UCSD-AML1 (cell line): ENCODE data around the gene SEMA5A.

Source experiments
- DNase-seq: peaks from one replicate; lab custom pipeline; 2025; ENCODE audit not compliant: unreplicated experiment; lab: John Stamatoyannopoulos, UW

Gene SEMA5A, protein sequence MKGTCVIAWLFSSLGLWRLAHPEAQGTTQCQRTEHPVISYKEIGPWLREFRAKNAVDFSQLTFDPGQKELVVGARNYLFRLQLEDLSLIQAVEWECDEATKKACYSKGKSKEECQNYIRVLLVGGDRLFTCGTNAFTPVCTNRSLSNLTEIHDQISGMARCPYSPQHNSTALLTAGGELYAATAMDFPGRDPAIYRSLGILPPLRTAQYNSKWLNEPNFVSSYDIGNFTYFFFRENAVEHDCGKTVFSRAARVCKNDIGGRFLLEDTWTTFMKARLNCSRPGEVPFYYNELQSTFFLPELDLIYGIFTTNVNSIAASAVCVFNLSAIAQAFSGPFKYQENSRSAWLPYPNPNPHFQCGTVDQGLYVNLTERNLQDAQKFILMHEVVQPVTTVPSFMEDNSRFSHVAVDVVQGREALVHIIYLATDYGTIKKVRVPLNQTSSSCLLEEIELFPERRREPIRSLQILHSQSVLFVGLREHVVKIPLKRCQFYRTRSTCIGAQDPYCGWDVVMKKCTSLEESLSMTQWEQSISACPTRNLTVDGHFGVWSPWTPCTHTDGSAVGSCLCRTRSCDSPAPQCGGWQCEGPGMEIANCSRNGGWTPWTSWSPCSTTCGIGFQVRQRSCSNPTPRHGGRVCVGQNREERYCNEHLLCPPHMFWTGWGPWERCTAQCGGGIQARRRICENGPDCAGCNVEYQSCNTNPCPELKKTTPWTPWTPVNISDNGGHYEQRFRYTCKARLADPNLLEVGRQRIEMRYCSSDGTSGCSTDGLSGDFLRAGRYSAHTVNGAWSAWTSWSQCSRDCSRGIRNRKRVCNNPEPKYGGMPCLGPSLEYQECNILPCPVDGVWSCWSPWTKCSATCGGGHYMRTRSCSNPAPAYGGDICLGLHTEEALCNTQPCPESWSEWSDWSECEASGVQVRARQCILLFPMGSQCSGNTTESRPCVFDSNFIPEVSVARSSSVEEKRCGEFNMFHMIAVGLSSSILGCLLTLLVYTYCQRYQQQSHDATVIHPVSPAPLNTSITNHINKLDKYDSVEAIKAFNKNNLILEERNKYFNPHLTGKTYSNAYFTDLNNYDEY

GRCh38 chr5:9545992-9546851 lies at the start of gene SEMA5A:
TSS of gene SEMA5A (minus strand) at chr5:9546075. CDS start at chr5:9379946, 166,129 bp downstream.
- DNase-seq, result no peak

GRCh38 chr5:9594913-9595312 lies 49.0 kb upstream of the SEMA5A start:
- no peak for DNase-seq

DNA sequence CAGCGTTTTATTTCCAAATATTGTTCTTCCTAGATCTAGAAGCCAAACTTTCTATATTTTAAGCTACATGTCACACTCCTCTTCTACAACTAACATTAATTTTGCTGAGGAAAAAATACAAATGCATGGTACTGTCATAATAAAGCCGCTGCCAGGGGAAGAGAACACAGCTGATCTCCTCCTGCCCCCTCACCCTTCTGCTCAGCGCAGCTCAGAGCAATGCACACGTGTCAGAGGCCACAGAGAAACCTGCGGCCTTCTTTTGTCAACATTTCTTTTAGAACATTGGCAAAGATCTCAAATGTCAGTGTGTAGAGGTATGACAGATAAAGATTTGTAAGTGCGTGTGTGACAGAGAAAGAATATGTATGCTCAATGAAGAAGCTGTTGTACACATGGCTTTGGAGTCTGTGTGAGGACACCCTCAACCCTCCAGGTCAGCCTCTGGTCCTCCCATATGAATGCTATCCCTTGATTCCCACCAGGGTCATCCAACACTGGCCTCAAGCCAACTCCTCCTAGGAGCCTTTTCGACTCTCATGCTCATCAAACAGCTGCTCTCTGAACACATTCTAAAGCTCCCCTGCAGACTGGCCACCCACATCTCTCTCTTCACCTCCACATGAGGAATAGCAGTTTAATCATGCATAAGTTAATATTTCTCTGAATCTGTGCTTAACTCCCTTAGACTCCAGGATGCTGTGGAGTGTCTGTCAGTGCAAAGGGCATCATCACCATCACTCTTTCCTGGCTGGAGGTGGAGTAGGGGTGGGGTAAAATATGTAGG lies 43.4 kb upstream of the SEMA5A start:
- no peak for DNase-seq

- no peak for DNase-seq
Measured at GRCh38 chr5:9588254-9588653, 42.4 kb upstream of the SEMA5A start.

DNA sequence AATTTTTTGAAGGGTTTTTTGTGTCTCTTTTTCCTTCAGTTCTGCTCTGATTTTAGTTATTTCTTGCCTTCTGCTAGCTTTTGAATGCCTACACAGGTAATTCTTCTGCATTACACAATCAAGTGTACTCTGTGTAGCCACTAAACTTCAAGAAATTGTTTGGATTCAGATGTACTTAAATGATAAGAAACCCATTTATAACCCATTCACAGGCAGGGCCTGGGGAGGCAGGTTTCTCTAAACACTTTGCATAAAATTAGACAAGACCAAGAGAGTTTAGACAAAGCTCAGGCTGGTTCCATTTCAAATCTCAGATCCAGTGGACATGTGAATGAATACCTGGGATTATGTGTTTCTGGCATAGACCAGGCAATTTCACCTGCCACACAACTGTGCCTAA lies 41.3 kb upstream of the SEMA5A start:
- no peak for DNase-seq

DNA sequence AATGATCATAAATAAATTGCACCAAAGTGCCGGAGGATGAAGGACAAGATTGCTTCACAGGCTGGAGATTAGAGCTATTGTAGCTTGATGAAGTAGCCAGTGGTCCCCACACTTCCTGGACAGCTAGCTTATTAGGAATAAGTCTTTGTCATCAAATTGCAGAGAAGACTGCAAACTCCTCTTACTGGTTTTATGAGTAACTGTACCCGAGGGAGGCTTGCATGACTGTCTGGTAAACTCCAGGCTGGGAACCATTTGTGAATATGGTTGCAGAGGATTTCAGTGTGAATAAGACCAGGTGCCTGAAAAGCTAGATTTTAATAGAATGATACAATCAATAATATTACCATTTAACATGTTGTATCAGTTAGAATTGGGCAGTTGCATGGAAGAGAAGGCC lies 36.5 kb upstream of the SEMA5A start:
- no peak for DNase-seq

DNA sequence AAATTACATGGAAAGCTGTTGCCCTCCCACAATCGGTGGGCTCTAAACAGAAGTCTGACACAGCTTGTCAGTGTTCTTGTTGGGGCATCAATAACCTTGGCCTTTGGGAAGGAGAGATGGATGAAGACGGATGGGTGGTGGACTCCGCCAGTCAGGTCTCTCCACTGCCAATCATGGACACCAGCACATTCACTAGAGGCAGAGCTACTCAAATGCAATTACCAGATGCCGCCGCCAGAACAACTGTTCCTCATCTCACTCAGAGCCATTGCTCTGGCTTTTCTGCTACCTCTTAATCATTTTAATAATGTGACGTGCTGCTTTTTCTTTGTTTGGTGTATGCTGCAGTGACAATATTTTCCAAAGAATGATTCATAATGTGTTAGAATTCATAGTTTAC lies 27.9 kb upstream of the SEMA5A start:
- no peak for DNase-seq

GRCh38 chr5:9572246-9572645 lies 26.4 kb upstream of the SEMA5A start:
- no peak for DNase-seq

DNA sequence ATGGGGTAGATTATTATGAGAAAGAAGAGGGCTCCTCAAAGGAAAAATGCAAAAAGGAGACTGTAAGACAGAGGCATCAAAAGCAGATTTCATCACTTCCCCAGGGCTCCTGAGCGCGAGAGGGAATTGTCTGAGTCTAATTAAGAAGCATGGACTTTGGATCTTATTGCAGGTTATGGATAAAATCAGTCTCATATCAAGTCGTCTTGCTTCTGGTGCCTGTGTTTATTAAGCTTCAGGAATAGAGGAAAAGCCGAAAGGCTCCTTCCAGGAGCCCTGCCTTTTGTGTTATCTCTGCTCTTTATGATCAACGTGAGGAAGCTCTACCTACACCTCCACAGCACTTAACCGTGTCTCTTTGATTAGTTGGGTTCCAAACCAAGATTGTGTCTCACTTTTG lies 25.0 kb upstream of the SEMA5A start:
- no peak for DNase-seq

DNA sequence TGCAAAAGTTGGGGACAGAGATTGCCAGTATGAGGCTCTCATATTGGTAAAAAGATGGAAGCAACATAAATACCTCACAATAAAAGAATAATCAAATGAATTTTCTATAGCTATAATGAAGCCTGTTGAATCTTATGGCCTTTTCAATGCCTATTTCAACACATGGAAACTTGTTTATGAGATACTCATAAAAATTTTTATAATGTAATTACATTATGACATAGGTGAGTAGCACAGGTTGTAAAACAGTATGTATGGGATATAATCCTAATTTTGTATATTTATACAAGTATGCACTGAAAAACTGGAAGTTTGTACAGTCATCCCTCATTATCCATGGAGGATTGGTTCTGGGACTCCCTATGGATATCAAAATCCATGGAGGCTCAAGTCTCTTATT lies 21.2 kb upstream of the SEMA5A start:
- DNase-seq, result no peak

GRCh38 chr5:9564752-9565151 lies 18.9 kb upstream of the SEMA5A start:
- no peak for DNase-seq

DNA sequence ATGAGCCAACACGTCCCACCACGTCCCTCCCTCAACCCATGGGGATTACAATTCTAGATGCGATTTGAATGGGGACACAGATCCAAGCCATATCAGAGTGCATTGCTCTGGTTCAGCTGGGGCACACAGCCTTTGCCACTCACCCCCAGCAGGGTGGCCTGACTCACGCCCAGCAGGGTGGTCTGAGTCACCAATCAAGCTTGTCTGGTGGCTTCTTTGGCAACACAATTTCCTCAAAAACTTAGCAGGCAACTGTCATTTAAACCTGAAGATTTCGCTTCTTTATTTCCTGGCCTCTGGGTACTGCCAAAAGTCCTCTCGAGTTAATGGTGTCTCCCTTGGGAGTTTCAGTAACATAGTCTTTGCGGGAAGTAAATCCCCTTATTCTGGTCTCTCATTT lies 16.3 kb upstream of the SEMA5A start:
- no peak for DNase-seq

DNA sequence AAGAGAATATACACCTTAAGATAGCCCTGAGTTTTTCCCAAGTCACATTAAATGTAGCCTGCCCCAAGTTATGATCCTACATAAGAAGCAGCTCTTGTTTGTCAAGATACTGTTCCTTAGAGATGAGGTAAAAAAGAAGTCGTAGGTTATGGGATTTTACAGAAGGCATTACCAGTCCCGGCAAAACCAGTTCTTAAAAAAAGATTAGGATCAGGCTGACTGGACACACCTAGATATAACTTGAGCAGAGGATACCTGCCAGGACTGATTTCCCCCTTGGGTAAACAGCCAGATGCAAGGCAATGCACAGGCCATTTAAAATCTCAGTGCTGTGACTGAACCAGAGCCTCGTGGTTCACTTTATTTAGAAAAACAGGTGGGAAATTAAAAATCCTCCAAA lies 14.1 kb upstream of the SEMA5A start:
- no peak for DNase-seq

- no peak for DNase-seq
Measured at GRCh38 chr5:9558319-9558965, 12.6 kb upstream of the SEMA5A start.

DNA sequence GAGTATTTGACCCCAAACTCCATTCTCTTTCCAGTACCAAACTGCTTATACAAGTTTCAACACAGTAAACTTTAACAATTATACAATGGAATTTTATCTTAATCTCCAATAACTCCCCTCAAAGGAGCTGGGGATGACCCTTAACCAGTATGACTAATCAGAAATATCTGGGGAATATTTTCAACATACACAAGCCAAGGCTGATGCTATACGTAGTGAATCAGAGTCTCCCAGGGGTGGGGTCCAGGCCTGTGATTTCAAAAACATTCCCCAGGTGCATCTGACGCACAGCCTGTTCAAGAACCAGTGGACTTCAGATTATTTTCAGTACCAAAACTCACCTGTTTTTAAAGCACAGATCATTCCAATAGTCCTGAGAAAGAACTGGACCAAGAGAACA lies 11.8 kb upstream of the SEMA5A start:
- DNase-seq, result no peak

DNA sequence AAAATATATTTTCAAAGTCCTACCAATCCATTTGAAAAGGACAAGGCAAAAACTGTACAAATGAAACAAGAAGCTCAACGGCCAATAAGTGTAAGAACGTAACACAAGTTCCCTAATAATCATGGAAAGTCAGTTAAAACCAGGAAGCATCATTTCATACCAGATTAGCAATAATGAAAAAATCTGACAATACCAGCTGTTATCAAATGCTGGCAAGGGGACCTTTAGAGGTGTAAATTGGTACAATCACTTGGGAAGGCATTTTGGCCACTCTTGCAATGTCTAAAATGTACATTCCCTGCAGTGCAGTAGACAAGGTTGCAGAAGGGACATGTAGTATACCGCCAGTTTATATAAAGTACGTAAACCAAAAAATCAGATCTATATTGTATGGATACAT lies 10.1 kb upstream of the SEMA5A start:
- no peak for DNase-seq

DNA sequence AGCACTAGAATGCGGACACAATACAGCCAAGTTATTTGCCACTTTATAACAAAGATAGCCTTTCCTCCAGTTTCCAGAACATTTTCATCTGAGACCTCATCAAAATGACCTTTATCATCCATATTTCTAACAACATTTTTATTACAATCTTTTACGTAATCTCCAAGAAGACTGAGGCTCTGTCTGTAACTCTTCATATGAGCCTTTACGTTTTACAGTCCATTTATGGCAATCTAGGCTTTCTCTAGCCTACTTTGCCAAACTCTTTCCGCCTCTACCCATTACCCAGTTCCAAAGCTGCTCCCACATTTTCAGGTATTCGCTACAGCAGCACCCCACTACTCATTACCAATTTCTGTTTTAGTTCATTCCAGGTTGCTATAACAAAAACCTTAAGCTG lies 8.2 kb upstream of the SEMA5A start:
- DNase-seq, result no peak

GRCh38 chr5:9553561-9553960 lies 7.7 kb upstream of the SEMA5A start:
- DNase-seq, result no peak
